Ishikawa (cell line): ENCODE measurements around the gene CSTF2T.

Experiments
- EGR1 ChIP-seq: IDR thresholded peaks from 2 replicates; pipeline ENCODE4 v1.6.1; 2012
- EP300 ChIP-seq: IDR thresholded peaks from 2 replicates; pipeline ENCODE4 v1.6.1; 2012; ENCODE audit warnings: borderline replicate concordance
- RAD21 ChIP-seq: IDR thresholded peaks from 2 replicates; pipeline ENCODE4 v1.6.1; 2012; ENCODE audit warnings: low read depth
- TAF1 ChIP-seq: IDR thresholded peaks from 2 replicates; pipeline ENCODE4 v1.6.1; 2012; ENCODE audit warnings: low read depth, mild to moderate bottlenecking
- YY1 ChIP-seq: IDR thresholded peaks from 2 replicates; pipeline ENCODE4 v1.6.1; 2012; ENCODE audit warnings: low read depth
- TF ChIP-seq, protein P1 (sequence below): IDR thresholded peaks from 2 replicates; pipeline ENCODE4 v1.6.1; 2012; ENCODE audit warnings: low read depth, mild to moderate bottlenecking
- TF ChIP-seq, protein P2 (sequence below): IDR thresholded peaks from 2 replicates; pipeline ENCODE4 v1.6.1; 2012

DNA sequence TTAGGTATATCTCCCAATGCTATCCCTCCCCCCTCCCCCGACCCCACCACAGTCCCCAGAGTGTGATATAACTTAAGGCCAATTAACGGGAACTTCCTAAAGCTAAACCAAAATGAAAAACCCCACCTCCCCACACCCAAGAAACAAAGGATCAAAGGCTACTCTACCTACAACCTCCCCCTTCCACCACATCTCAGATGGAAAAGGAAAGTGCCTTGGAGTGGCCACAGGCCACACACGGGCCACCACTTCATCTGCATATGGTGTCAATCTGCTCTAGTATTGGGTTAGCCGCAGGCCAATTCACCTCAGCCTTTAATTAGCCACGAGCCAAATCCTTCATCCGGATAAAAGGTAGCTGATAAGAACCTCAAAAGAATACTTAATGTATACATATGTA is 19.6 kb downstream of the CSTF2T start:
- TF ChIP-seq, protein P1, sequence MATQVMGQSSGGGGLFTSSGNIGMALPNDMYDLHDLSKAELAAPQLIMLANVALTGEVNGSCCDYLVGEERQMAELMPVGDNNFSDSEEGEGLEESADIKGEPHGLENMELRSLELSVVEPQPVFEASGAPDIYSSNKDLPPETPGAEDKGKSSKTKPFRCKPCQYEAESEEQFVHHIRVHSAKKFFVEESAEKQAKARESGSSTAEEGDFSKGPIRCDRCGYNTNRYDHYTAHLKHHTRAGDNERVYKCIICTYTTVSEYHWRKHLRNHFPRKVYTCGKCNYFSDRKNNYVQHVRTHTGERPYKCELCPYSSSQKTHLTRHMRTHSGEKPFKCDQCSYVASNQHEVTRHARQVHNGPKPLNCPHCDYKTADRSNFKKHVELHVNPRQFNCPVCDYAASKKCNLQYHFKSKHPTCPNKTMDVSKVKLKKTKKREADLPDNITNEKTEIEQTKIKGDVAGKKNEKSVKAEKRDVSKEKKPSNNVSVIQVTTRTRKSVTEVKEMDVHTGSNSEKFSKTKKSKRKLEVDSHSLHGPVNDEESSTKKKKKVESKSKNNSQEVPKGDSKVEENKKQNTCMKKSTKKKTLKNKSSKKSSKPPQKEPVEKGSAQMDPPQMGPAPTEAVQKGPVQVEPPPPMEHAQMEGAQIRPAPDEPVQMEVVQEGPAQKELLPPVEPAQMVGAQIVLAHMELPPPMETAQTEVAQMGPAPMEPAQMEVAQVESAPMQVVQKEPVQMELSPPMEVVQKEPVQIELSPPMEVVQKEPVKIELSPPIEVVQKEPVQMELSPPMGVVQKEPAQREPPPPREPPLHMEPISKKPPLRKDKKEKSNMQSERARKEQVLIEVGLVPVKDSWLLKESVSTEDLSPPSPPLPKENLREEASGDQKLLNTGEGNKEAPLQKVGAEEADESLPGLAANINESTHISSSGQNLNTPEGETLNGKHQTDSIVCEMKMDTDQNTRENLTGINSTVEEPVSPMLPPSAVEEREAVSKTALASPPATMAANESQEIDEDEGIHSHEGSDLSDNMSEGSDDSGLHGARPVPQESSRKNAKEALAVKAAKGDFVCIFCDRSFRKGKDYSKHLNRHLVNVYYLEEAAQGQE, result no peak
- TF ChIP-seq YY1, result no peak
- TF ChIP-seq RAD21, result no peak
- TF ChIP-seq EP300, result no peak
- no peak for TF ChIP-seq EGR1
- TF ChIP-seq, protein P2, sequence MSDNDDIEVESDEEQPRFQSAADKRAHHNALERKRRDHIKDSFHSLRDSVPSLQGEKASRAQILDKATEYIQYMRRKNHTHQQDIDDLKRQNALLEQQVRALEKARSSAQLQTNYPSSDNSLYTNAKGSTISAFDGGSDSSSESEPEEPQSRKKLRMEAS, result no peak
- TF ChIP-seq TAF1, result no peak
